Measurements from ENCODE around the gene ZMYND19.

GRCh38 chr9:137544176-137544760 lies 46.0 kb downstream of the ZMYND19 start:
- no peak for TF ChIP-seq CTCF (IDR thresholded peaks at IDR 0.05)
- no peak for TF ChIP-seq POLR2A (IDR thresholded peaks at IDR 0.05)
- TF ChIP-seq EP300 (IDR thresholded peaks at IDR 0.05) = no peak
